Heart right ventricle (tissue), 16 donors: ENCODE results near the gene PDYN. TPM values are rescaled to one million over a fixed set of nuclear protein-coding genes. Genes with fewer than 3 reads are reported as not detected.

Experiments
- ATAC-seq, 8 donors: fragments of 200-7000 bp; cut with Tn5 transposase; one replicate each; pipeline ENCODE4 v1.9.1; 2020; ENCODE audit warnings: mild to moderate bottlenecking in 8 of 8, moderate library complexity in 8 of 8, moderate number of reproducible peaks in 1 of 8
- DNase-seq, 2 donors: peaks; one replicate each; pipeline ENCODE4 v3.0.0-alpha.2; 2020
- H3K27ac ChIP-seq, 10 donors: fragments of 200-600 bp; sonication (generic) in 2 of 10; one replicate each; pipeline versions ENCODE4 v1.5.0 to v1.8.0; 2020 to 2022; ENCODE audit warnings: mild to moderate bottlenecking in 3 of 10
- H3K27me3 ChIP-seq, 7 donors: fragments of 200-600 bp; one replicate each; pipeline ENCODE4 v1.8.0; 2021 to 2022; ENCODE audit warnings: mild to moderate bottlenecking in 2 of 7
- H3K36me3 ChIP-seq, 9 donors: fragments of 200-600 bp; sonication (generic) in 1 of 9; one replicate each; pipeline versions ENCODE4 v1.5.0 to v1.8.0; 2020 to 2022; ENCODE audit warnings: mild to moderate bottlenecking in 2 of 9
- H3K4me1 ChIP-seq, 9 donors: fragments of 200-600 bp; sonication (generic) in 1 of 9; one replicate each; pipeline versions ENCODE4 v1.5.0 to v1.8.0; 2020 to 2022; ENCODE audit warnings: mild to moderate bottlenecking in 4 of 9
- H3K4me3 ChIP-seq, 10 donors: fragments of 200-600 bp; sonication (generic) in 2 of 10; one replicate each; pipeline versions ENCODE4 v1.5.0 to v1.8.0; 2020 to 2022; ENCODE audit warnings: mild to moderate bottlenecking in 7 of 10, moderate library complexity in 2 of 10
- H3K9me3 ChIP-seq, 11 donors: fragments of 200-600 bp in 10 of 11; sonication (generic) in 2 of 11; one replicate each; pipeline versions ENCODE4 v1.5.0 to v1.8.0; 2013 to 2022; ENCODE audit warnings: mild to moderate bottlenecking in 2 of 11, control low read depth in 1 of 11, moderate library complexity in 1 of 11
- WGBS, 2 donors: extraction: QIAGEN DNeasy Blood & Tissue Kit; methylation state at CpG; one replicate each; pipeline ENCODE4 v1.1.7; 2013; ENCODE audit warnings: inconsistent platforms in 1 of 2; 5-methylcytosine and 5-hydroxymethylcytosine counted together
- intact Hi-C, 10 donors: fragments of 100-400 bp; cut with DNase I; formaldehyde crosslinking; loops; one replicate each; pipeline versions ENCODE4 v1.11.1 to v1.14.2; 2022
- polyA plus RNA-seq, 2 donors: library from polyadenylated mRNA; stranded (reverse); fragments of 200-250 nt; gene quantifications; one replicate each; pipeline ENCODE4 v1.2.3, GENCODE V29; 2013
- total RNA-seq, 10 donors: library from RNA; stranded (reverse); fragmentation: NEBNext Ultra II Directional in 3 of 10; extraction: Animal tissue kit (Norgen Biotek cat#: 25700) in 3 of 10; gene quantifications; one replicate each; pipeline versions ENCODE4 v1.2.1 to v1.2.4, GENCODE V29; 2021 to 2023
- TF ChIP-seq, protein P1 (sequence below), 9 donors: fragments of 200-600 bp; sonication (generic) in 2 of 9; IDR thresholded peaks; one replicate each; pipeline versions ENCODE4 v1.5.0 to v1.8.0; 2021 to 2022; ENCODE audit warnings: antibody characterized with exemption in 9 of 9, mild to moderate bottlenecking in 5 of 9, moderate library complexity in 1 of 9
- donor health status: Arrhythmogenic right ventricular cardiomyopathy.
- donor health status: ischemic (EF 13 %, LVEDD 7.1; RV severe dilation, severe dysfunction).
- donor health status: healthy with polysubstance abuse.
- donor health status: DM: no; HTN: yes; CAD: no.
- donor health status: DM: no; HTN: no; CAD: no.
- donor health status: ischemic (EF 25% LVEDD 6.9; RV normal size, moderate dysfunction).
- donor health status: ischemic (EF 25% LVEDD 5.7; RV mildly dilated, moderate dysfunction).
- donor health status: healthy.
- donor health status: DM: yes; HTN: yes; CAD: no.
- donor health status: Ischemic cardiomyopathy.
- donor health status: ischemic (EF 35%, LVEDD 5.7; RV mildly dilated, moderate dysfunction).
- donor health status: nonischemic (EF 11% LVEDD 7.7; RV severe dilation, severe dysfunction).
- donor health status: DM: yes; HTN: yes; CAD: no.
- donor health status: PGD.
- donor health status: ischemic (EF 29% LVEDD 5.4; RV normal size, mild dysfunction).
- donor health status: nonischemic (EF 23%, LVEDD 6.1; RV moderate dilation, normal function).

PDYN gene
- total and polyA plus RNA-seq, 12 donors, result not detected

DNA sequence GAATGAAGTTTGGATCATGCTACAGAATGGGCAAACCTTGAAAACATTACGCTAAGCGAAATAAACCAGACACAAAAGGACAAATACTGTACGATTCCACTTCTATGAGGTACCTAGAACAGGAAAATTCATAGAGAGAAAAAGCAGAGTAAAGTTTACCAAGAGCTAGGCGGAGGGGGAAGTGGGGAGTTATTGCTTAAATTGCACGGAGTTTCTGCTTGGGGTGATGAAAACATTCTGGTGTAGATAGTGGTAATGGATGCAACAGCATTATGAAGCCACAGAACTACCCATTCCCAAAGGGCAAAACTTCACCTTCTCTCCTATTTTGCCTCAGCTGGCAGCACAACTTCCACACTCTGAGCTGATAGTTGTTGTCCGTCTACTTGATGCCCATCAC lies 6.4 kb upstream of the PDYN start:
- ATAC-seq (no peak), DNase-seq (no peak)
- peaks cover 0 to 72% (median 55%) of the 10 kb centered on the region in 7 donors for H3K27me3 ChIP-seq
- H3K36me3 ChIP-seq, result no peaks in the 10 kb centered on the region
- H3K27ac ChIP-seq, result no peak overlapping the region
- 64 to 77% methylated on average over 6 of the region's 6 CpGs for WGBS, 2 donors
- intact Hi-C loops, result no loop called here
- no peaks in the 10 kb centered on the region for H3K9me3 ChIP-seq
- no peaks in the 10 kb centered on the region for H3K4me1 ChIP-seq
- TF ChIP-seq, protein P1, sequence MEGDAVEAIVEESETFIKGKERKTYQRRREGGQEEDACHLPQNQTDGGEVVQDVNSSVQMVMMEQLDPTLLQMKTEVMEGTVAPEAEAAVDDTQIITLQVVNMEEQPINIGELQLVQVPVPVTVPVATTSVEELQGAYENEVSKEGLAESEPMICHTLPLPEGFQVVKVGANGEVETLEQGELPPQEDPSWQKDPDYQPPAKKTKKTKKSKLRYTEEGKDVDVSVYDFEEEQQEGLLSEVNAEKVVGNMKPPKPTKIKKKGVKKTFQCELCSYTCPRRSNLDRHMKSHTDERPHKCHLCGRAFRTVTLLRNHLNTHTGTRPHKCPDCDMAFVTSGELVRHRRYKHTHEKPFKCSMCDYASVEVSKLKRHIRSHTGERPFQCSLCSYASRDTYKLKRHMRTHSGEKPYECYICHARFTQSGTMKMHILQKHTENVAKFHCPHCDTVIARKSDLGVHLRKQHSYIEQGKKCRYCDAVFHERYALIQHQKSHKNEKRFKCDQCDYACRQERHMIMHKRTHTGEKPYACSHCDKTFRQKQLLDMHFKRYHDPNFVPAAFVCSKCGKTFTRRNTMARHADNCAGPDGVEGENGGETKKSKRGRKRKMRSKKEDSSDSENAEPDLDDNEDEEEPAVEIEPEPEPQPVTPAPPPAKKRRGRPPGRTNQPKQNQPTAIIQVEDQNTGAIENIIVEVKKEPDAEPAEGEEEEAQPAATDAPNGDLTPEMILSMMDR (IDR thresholded peaks at IDR 0.05), result no peak
- no peak overlapping the region for H3K4me3 ChIP-seq

DNA sequence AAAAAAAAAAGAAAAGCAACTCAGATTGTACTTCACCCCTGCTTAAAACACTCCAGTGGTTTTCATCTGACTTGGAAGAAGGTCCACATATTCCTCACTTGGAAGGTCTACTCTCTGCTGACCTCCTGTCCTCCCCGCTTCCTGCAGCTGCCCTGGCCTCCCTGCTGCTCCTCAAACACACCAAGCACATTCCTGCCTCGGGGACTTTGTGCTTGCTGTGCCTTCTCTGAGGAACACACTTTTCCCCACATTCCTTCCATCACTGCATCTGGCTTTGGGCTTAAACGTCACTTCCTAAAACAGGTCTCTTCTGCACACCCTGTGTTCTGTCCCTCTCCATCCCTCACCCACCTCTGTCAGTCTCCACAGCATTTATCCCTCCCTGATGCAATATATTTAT lies 4.9 kb upstream of the PDYN start:
- DNase-seq (no peak), ATAC-seq (no peak)
- H3K4me3 ChIP-seq, result no peak overlapping the region
- TF ChIP-seq, protein P1 (IDR thresholded peaks at IDR 0.05), result no peak
- no peaks in the 10 kb centered on the region for H3K36me3 ChIP-seq
- H3K27me3 ChIP-seq, result peaks cover 0 to 74% (median 59%) of the 10 kb centered on the region in 7 donors
- no peaks in the 10 kb centered on the region for H3K4me1 ChIP-seq
- WGBS, 2 donors, result 53 to 64% methylated on average over 3 of the region's 3 CpGs
- no peak overlapping the region for H3K27ac ChIP-seq
- no peaks in the 10 kb centered on the region for H3K9me3 ChIP-seq
- intact Hi-C loops, result no loop called here

DNA sequence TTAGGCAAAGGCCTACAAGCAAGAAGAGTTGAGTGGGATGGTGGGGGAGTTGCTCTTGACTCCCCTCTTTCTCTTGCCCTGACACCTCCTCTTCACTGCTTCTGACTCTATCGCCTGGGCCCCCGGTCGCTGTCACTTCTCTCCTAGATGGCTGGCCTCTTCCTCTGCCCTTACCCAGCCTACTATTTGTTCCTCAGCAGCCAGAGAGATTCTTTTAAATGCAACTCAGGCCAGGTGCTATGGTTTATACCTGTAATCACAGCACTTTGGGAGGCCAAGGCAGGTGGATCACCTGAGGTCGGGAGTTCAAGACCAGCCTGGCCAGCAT lies 4.3 kb upstream of the PDYN start:
- DNase-seq, result no peak
- Histone ChIP-seq H3K36me3 (no peaks in the 10 kb centered on the region), H3K9me3 (no peaks in the 10 kb centered on the region), H3K4me3 (no peak overlapping the region), H3K27ac (no peak overlapping the region), H3K4me1 (no peaks in the 10 kb centered on the region), H3K27me3 (peaks cover 0 to 80% (median 59%) of the 10 kb centered on the region in 7 donors)
- TF ChIP-seq, protein P1 (IDR thresholded peaks at IDR 0.05), result no peak
- 79 to 85% methylated on average over 4 of the region's 4 CpGs for WGBS, 2 donors
- intact Hi-C loops, result no loop called here
- ATAC-seq, result no peak

DNA sequence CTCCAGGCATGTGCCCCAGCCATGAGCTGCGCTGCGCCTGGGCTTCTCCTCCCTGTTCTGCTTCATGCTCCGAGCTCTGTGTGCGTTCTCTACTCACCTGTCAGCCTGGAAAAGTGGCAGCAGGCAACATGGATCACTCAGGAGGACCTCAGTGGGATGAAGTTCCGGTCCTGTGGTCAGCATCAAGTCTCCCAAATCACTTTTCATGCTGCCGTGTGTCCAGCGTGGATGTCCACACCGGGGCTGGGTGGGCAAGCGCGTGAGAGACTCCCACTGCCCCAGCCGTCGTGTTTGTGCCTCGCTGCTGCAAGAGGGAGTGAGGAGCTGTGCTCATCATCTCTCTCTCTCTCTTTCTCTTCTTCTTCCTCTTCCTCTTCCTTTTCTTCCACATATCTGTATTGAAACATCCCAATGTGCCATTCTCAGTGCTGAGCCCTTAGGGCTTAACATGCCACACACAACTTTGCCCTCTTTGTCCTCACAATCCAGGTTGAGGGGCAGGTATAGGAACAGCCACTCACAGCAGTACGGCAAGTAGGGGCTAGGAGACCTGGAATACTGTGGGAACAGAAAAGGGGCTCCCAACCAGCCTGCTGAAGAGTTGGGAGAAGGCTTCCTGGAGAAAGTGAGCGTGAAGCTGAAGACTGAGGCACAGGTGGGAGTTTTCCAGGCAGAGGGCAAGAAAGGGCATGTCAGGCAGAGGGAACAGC lies 3.8 kb upstream of the PDYN start:
- Histone ChIP-seq H3K36me3 (no peaks in the 10 kb centered on the region), H3K4me3 (no peak overlapping the region), H3K27me3 (peaks cover 0 to 79% (median 60%) of the 10 kb centered on the region in 7 donors), H3K9me3 (no peaks in the 10 kb centered on the region), H3K4me1 (no peaks in the 10 kb centered on the region), H3K27ac (no peak overlapping the region)
- TF ChIP-seq, protein P1 (IDR thresholded peaks at IDR 0.05), result no peak
- intact Hi-C loops, result no loop called here
- no peak for DNase-seq
- 74 to 77% methylated on average over 15 of the region's 15 CpGs for WGBS, 2 donors
- ATAC-seq, result no peak
